Keratinocyte (primary cell): ENCODE data around the gene HS3ST3A1. TPM values are rescaled to one million over a fixed set of nuclear protein-coding genes. Genes with fewer than 3 reads are reported as not detected.

ENCODE experiments used
- DNase-seq: peaks from one replicate; pipeline ENCODE4 v3.0.0-alpha.2; 2011; ENCODE audit warnings: low read depth, missing footprints, low spot score
- FAIRE-seq: peaks from 2 replicates; lab custom pipeline; 2011; peaks lifted over from hg19 to GRCh38; lab: Jason Lieb, UNC
- H2AFZ ChIP-seq: 2 replicates; pipeline ENCODE4 v1.6.0; 2012; ENCODE audit warnings: low read length, control low read depth, inconsistent platforms; ENCODE audit not compliant: control insufficient read depth
- H3K27ac ChIP-seq: 2 replicates; pipeline ENCODE4 v1.5.1; 2011; ENCODE audit warnings: low read length; ENCODE audit not compliant: control insufficient read depth, insufficient read depth
- H3K27me3 ChIP-seq: 3 replicates; pipeline ENCODE4 v1.6.0; 2011; ENCODE audit warnings: low read length; ENCODE audit not compliant: control insufficient read depth, insufficient read depth; ENCODE audit errors: extremely low read depth
- H3K36me3 ChIP-seq, 2 experiments: 2 replicates in 1 of 2; 3 replicates in 1 of 2; pipeline ENCODE4 v1.5.1; 2011; ENCODE audit warnings: low read length in 2 of 2, mild to moderate bottlenecking in 1 of 2; ENCODE audit not compliant: control insufficient read depth in 2 of 2, insufficient read depth in 2 of 2; ENCODE audit errors: extremely low read depth in 1 of 2
- H3K4me1 ChIP-seq: 3 replicates; pipeline ENCODE4 v1.5.1; 2011; ENCODE audit warnings: low read length; ENCODE audit not compliant: control insufficient read depth, insufficient read depth; ENCODE audit errors: extremely low read depth
- H3K4me2 ChIP-seq: 3 replicates; pipeline ENCODE4 v1.6.0; 2011; ENCODE audit warnings: low read depth, low read length; ENCODE audit not compliant: control insufficient read depth, insufficient read depth; ENCODE audit errors: extremely low read depth
- H3K4me3 ChIP-seq, 3 experiments: fragments of 200-600 bp in 1 of 3; sonication (generic) in 1 of 3; 2 replicates in 2 of 3; 3 replicates in 1 of 3; pipeline ENCODE4 v1.5.1; 2011 to 2016; ENCODE audit warnings: low read length in 3 of 3, mild to moderate bottlenecking in 3 of 3, control low read depth in 2 of 3, inconsistent platforms in 1 of 3, low read depth in 1 of 3, mixed read lengths in 1 of 3, mixed run types in 1 of 3, moderate library complexity in 1 of 3; ENCODE audit not compliant: control insufficient read depth in 2 of 3, insufficient read depth in 2 of 3; ENCODE audit errors: extremely low read depth in 1 of 3
- H3K79me2 ChIP-seq: 2 replicates; pipeline ENCODE4 v1.6.0; 2012; ENCODE audit warnings: low read length; ENCODE audit not compliant: control insufficient read depth, insufficient read depth
- H3K9ac ChIP-seq: 3 replicates; pipeline ENCODE4 v1.6.0; 2011; ENCODE audit warnings: low read length; ENCODE audit not compliant: control insufficient read depth, insufficient read depth; ENCODE audit errors: extremely low read depth
- H3K9me1 ChIP-seq: 3 replicates; pipeline ENCODE4 v1.6.0; 2011; ENCODE audit warnings: low read length; ENCODE audit not compliant: control insufficient read depth, insufficient read depth; ENCODE audit errors: extremely low read depth
- H3K9me3 ChIP-seq: 2 replicates; pipeline ENCODE4 v1.5.1; 2012; ENCODE audit warnings: low read depth, low read length; ENCODE audit not compliant: control insufficient read depth
- H4K20me1 ChIP-seq: 3 replicates; pipeline ENCODE4 v1.6.0; 2011; ENCODE audit warnings: low read length; ENCODE audit not compliant: control insufficient read depth, insufficient read depth; ENCODE audit errors: extremely low read depth
- CTCF ChIP-seq, 3 experiments: IDR thresholded peaks in 1 of 3; conservative IDR thresholded peaks in 1 of 3; optimal IDR thresholded peaks in 1 of 3; 2 replicates in 2 of 3; 3 replicates in 1 of 3; pipeline versions ENCODE3 to v1.5.1; 2011; ENCODE audit warnings: low read length in 3 of 3, mild to moderate bottlenecking in 3 of 3, moderate library complexity in 2 of 3, control low read depth in 1 of 3, inconsistent platforms in 1 of 3; ENCODE audit not compliant: insufficient read depth in 2 of 3; ENCODE audit errors: extremely low read depth in 1 of 3
- EZH2 ChIP-seq: IDR thresholded peaks from one replicate; pipeline ENCODE4 v1.6.1; 2012; ENCODE audit warnings: inconsistent platforms, mild to moderate bottlenecking, low read length, moderate library complexity
- dilution Hi-C: fragments of 300-500 bp; cut with MboI; formaldehyde crosslinking; loops from one replicate; pipeline ENCODE4 v1.7.0; 2020; ENCODE audit warnings: low sequenced_read_pairs; ENCODE audit not compliant: extremely low pct_ligation_motif_present
- polyA plus RNA-seq, 5 experiments: library from polyadenylated mRNA; depleted of rRNA in 3 of 5; stranded (reverse) in 3 of 5; stranded (forward) in 1 of 5; unstranded in 1 of 5; fragments of >200 nt; gene quantifications; 1 replicate in 1 of 5; 2 replicates in 3 of 5; 3 replicates in 1 of 5; pipeline versions ENCODE4 v1.2.1 to v1.2.3, GENCODE V29; 2011 to 2012; ENCODE audit warnings: missing spikeins in 2 of 5, low read depth in 1 of 5, low replicate concordance in 1 of 5

Gene HS3ST3A1
- polyA plus RNA-seq, 1 donor (not counting 4 experiments of a cell fraction or from before 2014, with no cell fraction given) = 0.04 TPM

- H3K9me1 ChIP-seq = no peaks in the 10 kb centered on the region
- dilution Hi-C loops = no loop called here
- no peak overlapping the region for H3K27ac ChIP-seq
Observed at GRCh38 chr17:13476720-13477119, 125.0 kb downstream of the HS3ST3A1 start.

GRCh38 chr17:13475574-13476223, 126.0 kb downstream of the HS3ST3A1 start:
- Histone ChIP-seq H3K9ac (no peak overlapping the region), H3K4me3 (no peak overlapping the region), H3K79me2 (no peaks in the 10 kb centered on the region), H3K4me1 (no peaks in the 10 kb centered on the region), H3K4me2 (no peak overlapping the region), H3K27ac (no peak overlapping the region), H3K9me3 (no peaks in the 10 kb centered on the region), H4K20me1 (no peaks in the 10 kb centered on the region), H3K36me3 (no peaks in the 10 kb centered on the region), H3K27me3 (no peaks in the 10 kb centered on the region), H3K9me1 (no peaks in the 10 kb centered on the region), H2AFZ (no peak overlapping the region)
- dilution Hi-C loops = no loop called here
- no peak for TF ChIP-seq EZH2
- no peak for TF ChIP-seq CTCF (optimal IDR thresholded peaks at IDR 0.05 in 1 of 3, IDR thresholded peaks at IDR 0.05 in 1 of 3, conservative IDR thresholded peaks at IDR 0.05 in 1 of 3; ENCODE audit: extremely low read depth in 1 of 3, insufficient read depth in 2 of 3, low read length in 3 of 3)
- no peak for DNase-seq
- no peak for FAIRE-seq

More at GRCh38 chr17:13476720-13477119, 125.0 kb downstream of the HS3ST3A1 start:
- Histone ChIP-seq H3K4me3 (no peak overlapping the region), H3K4me1 (no peaks in the 10 kb centered on the region), H3K79me2 (no peaks in the 10 kb centered on the region), H3K9me3 (no peaks in the 10 kb centered on the region), H3K36me3 (no peaks in the 10 kb centered on the region), H4K20me1 (no peaks in the 10 kb centered on the region), H3K4me2 (no peak overlapping the region), H3K27me3 (no peaks in the 10 kb centered on the region), H3K9ac (no peak overlapping the region), H2AFZ (no peak overlapping the region)
- FAIRE-seq = no peak
- no peak for DNase-seq
- no peak for TF ChIP-seq EZH2
- no peak for TF ChIP-seq CTCF (optimal IDR thresholded peaks at IDR 0.05 in 1 of 3, IDR thresholded peaks at IDR 0.05 in 1 of 3, conservative IDR thresholded peaks at IDR 0.05 in 1 of 3; ENCODE audit: extremely low read depth in 1 of 3, insufficient read depth in 2 of 3, low read length in 3 of 3)
